HG03342 (cell line): ENCODE results near the gene SLX4IP.

ENCODE experiments used
- ATAC-seq: cut with Tn5 transposase; IDR thresholded peaks from one replicate; pipeline ENCODE4 v1.9.1; 2021; ENCODE audit warnings: mild to moderate bottlenecking, moderate library complexity; ENCODE audit not compliant: unreplicated experiment

Gene SLX4IP

DNA sequence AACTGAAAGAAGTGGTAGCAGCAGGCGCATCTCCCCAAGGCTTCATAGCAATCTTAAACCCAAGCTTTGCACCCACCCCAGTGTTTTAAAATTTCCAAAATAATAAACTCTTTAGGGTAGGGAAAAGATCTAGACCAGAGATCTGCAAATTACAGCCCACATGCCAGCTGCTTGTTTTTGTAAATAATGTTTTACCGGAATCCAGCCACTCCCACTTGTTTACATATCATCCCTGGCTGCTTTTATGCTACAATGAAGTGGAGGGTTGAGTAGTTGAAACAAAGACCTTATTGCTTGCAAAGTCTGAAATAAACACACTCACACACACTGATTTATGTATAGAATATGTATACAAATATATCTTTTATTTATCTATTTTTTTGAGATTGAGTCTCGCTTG is 30.0 kb downstream of the SLX4IP start:
- ATAC-seq, result no peak

DNA sequence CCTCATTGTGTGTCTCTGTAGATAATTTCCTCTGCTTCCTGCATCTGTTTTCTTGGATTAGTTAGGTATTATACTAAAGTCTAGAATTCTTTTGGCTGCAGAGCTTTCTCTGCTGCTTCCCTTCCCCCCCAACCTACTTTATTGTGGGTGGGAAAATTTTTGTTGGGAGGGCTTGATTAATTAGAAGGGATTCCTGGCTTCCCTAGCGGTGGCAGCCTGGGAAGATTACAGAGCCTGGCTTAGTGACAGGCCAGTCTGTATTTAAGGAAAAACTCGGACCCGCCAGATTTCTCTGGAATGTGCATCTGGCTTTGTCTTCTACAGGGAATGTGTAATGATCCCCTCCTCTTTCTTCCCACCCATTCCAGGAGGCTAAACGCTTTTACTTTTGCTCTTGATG is 31.2 kb downstream of the SLX4IP start:
- no peak for ATAC-seq

GRCh38 chr20:10466855-10467254 is 31.8 kb downstream of the SLX4IP start:
- ATAC-seq, result no peak

DNA sequence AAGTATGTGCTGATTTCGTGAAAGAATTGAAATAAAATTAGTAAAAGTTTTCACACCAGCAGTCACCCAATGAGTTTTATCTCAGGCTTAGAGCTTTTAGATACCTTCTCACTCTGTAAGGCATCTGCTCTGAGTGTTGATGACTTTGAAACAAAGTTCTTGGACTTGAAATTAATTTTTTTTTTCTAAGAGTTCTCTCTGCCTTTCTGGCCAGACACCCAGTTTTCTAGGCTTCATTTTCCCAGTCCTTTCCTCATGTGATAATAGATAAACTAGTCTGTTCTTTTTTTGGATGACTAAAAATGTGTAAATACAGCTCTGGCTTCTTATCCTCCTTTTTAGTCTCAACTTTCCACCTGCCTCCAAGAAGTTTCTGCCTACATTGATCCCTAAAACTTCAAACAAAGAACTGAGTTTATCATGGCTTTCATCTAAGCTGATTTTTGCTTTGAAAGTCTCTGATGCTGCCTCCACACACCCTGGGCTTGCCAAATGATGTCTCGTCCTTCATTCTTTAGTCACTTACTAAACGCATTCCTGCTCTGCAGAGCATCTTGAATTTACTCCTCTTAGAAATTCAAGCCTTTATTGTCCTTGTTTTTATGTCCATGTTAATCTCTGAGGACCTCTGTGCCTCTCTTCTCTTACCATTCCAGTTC is 32.7 kb downstream of the SLX4IP start:
- ATAC-seq, result no peak

DNA sequence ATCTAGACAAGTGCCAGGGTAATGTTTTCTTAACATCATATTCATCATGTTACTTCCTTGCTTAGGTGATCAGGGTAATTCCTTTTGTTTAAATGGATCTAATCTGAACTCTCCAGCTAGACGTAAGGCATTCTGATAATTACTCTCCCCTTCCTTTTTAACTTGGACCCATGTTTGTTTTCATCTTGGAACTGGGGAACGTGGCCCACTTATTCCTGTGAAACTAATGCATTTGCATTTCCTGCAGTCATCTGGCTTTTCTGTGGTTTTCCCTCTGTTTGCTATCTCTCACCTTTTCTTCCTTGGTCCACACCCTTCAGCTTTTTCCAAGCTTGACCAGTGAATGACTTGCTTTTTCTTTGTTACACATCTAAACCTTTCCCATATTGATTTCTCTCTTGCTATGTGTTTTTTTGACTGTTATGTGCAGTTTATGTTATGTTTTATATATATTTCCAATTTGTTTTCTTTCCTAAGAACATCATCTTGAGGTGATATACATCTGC is 33.3 kb downstream of the SLX4IP start:
- no peak for ATAC-seq

- ATAC-seq, result no peak
Observed at GRCh38 chr20:10469056-10469455, 34.0 kb downstream of the SLX4IP start.

GRCh38 chr20:10469599-10469998 is 34.5 kb downstream of the SLX4IP start:
- ATAC-seq, result no peak

- ATAC-seq, result no peak
Observed at GRCh38 chr20:10470276-10470675, 35.2 kb downstream of the SLX4IP start.

- no peak for ATAC-seq
Observed at GRCh38 chr20:10472871-10473270, 37.8 kb downstream of the SLX4IP start.

- no peak for ATAC-seq
Observed at GRCh38 chr20:10474606-10475184, 39.6 kb downstream of the SLX4IP start.

DNA sequence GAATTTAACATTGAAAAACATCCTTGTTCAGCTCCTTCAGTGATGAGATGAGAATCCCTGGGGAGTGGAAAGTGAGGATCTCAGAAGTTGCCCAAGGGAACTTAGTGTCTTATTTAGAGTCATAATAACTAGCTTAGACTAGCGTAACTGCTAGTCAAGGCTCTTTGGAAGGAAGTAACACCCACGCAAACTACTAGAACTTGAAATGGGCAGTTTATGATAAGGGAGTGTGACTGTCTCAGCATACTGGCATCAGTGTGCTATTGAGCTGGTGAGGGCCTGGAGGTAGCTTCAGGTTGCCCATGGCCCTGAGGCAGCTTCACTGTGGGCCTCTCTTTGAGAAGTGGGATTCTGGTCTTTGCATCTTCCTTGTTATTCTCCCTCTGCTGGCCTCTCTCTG is 40.1 kb downstream of the SLX4IP start:
- ATAC-seq, result no peak

- ATAC-seq, result peak; percentile 82
Observed at GRCh38 chr20:10476319-10476724, 41.2 kb downstream of the SLX4IP start.

- peak; percentile 68 for ATAC-seq
Observed at GRCh38 chr20:10478205-10478604, 43.1 kb downstream of the SLX4IP start.

- no peak for ATAC-seq
Observed at GRCh38 chr20:10478930-10479329, 43.8 kb downstream of the SLX4IP start.

GRCh38 chr20:10481676-10482075 is 46.6 kb downstream of the SLX4IP start:
- ATAC-seq, result no peak

DNA sequence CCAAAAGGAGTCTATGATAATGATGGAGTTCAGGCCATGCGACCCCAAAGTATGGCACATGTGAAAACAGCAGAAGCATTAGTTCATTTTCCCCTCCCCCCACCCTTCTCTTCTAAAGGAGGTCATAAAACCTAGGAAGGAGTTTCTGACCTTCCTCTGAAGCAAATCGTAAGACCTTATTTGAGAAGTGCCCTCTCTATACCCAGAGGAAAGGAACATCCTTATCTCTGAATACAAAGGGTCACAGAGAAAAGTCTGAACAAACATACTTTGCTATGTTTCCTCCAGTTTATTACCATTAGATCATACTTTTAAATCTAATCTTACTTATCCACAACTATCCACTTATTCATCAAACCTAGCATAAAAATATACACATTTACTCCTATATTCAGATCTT is 48.6 kb downstream of the SLX4IP start:
- ATAC-seq, result no peak

DNA sequence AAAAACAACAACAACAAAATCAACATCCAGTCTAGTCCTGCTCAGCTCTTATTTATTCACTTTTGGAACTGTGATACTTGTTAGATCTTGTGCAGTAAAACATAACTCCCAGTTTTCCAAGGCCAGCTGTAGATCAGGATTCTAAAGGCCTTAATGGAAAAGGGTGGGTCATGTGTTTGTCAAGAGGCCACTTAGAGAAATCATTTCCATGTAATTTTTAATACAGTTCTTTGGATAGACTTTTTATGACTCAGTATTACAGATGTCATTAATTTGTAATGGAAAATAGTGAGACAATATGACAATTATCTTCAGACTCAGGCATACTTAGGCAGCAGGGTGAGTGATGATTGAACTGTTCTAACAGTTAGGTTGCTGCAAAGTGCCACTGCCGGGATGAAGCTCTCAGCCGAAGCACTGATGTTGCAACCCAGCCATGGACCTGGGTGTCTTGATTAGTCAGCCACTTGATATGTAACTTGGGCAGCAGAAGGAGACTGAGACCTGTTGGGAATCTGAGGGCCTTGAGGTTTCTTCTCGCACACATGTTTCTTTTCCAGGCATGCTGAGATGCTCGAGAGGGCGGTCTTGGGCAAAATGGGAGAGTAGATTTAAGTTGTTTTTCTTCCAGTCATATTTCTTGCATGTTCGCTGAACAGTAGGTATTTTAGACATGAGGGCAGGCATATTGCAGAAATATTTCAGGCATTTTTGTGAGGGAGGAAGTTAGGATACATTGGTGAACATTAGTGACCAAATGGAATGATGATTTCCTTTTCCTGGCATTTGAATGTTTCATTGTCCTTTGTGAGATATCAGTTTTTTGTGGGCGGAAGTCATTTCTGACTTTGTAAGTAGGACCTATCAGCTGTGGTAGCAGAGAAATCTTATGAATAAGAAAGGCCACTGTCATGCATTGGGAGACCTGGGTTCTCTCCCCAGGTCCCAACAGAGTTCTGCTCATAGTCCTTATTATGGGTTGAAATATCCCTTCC is 52.3 kb downstream of the SLX4IP start:
- no peak for ATAC-seq

- ATAC-seq, result no peak
Observed at GRCh38 chr20:10488534-10488933, 53.4 kb downstream of the SLX4IP start.

DNA sequence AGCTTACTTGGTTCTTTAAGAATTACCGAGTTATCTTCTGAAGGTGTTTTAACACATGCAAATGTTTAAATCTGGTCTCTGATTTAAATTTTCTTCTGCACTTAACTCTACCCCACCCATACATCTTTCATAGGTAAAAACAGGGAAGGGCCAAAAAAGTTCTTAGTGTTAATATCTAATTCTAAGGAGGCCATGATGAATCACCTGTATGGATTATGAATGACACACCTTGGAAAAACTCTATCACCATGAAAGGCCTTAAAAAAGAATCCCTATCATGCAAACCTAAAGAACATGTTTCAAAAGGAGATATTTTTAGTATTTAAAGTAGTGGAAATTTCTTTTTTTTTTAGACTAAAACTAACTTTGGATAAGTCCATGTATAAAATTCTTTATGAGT is 54.7 kb downstream of the SLX4IP start:
- ATAC-seq, result no peak

GRCh38 chr20:10490257-10490656 is 55.2 kb downstream of the SLX4IP start:
- ATAC-seq, result no peak

DNA sequence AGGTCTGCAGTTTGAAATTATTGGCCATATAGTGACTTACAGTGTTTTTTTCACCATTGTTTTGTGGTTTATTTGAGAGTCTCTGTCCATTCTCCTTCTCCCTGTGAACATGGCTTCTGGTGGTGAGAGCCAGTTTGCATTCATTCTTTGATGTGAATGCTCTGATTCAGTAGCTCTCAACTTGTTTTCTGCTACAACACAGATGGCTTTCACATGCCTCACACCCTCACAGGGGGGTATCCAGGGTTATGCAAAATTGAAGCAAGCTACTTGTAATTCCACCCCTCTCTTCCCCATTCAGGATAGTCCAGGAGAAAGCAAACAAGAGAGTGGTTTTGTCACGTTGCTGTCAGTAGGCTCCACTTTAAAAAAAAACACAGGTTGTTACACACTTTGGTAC is 55.6 kb downstream of the SLX4IP start:
- no peak for ATAC-seq

DNA sequence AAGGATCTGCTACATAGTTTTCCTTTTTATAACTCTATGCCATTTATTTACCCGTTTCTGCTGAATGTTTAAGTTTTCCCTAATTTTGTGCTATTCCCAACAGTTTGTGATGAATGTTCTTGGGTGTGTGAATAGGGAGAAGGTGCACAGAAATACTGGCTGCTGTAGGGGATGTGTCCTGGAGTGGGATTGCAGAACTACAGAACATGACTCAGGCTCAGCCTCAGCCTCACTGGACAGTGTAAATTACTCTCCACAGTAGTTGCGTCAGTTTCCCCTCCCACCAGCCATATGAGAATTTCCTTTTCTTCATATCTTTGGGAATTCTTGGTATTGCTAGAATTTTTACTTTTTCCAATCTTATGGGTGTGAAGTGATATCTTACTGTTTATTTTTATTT is 57.0 kb downstream of the SLX4IP start:
- no peak for ATAC-seq
